Activated T-cell treated with anti-CD3 and anti-CD28 coated beads, Interleukin-2, amount 50 U/mL, for 1 hour (primary cell): ENCODE results near the gene CNOT6L.
A peak's percentile ranks its signal among the peaks of the same experiment; 100 is the strongest.

ENCODE experiments used
- DNase-seq: peaks from one replicate; pipeline ENCODE4 v3.0.0-alpha.2; 2020

The CNOT6L gene

DNA sequence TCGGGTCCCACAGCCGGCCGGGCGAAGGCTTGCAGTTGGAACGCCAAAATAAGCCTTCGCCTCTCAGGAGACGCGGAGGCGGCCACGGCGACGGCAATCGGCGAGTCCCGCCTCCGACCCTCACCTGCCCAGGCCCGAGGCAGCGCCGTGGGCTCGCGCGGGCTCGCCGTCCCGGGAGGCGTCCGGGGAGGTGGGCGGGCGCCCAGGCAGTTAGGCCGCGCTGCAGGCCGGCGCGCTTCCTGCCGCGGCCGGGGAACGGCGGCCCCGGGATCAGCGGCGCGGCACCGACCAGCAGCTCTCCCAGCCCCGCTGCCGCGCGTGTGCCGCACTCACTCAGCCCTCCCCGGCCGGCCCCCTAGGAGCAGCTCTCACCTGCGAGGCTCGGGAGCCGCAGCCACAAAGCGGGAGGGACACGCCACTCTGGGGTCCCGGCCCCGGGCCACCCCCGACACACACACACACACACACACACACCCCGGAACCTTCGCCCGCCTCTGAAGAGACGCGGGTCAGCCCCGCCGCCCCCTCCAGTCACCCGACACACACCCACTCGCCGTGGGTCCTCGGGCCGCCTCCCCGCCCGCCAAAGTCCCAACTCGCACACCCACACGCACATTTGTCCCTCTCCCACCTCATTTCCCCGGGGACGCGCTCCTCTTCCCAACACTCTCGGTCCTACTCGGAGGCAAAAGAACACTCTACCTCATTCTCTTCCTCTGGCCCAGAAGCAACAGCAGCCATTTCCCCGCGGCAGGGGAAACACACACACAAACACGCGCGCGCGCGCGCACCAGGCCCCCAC is at the start of gene CNOT6L:
Gene CNOT6L (minus strand): TSS at position 767 of the 802 bp plus-strand sequence. CDS start 60 bp downstream, at position 707.
- DNase-seq = peak; percentile 87

DNA sequence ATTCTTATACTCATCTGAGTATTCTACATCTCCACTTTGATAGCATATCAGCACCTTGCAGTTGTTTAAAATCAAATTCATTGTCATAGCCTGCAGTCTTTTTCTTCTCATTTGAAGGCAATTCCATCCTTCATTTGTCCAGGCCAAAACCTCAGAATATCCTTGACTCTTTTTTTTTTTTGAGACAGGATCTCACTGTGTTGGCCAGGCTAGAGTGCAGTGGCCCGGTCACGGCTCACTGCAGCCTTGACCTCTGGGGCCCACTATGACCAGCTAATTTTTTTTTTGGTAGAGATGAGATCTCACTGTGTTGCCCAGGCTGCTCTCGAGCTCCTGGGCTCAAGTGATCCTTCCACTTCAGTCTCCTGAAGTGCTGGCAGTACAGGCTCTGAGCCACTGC is 46.1 kb upstream of the CNOT6L start:
- DNase-seq = no peak

DNA sequence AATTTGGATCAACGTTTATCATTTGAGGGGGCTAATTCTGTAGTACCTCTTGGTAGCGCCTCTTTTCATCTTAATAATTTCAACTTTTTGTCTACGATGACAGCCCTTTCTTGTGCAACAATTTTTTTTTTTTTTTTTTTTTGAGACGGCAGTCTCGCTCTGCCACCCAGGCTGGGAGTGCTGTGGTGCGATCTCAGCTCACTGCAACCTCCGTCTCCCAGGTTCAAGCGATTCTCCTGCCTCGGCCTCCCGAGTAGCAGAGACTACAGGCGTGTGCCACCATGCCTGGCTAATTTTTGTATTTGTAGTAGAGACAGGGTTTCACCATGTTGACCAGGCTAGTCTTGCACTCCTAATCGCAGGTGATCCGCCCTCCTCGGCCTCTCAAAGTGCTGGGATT is 44.2 kb upstream of the CNOT6L start:
- peak; percentile 33 for DNase-seq

DNA sequence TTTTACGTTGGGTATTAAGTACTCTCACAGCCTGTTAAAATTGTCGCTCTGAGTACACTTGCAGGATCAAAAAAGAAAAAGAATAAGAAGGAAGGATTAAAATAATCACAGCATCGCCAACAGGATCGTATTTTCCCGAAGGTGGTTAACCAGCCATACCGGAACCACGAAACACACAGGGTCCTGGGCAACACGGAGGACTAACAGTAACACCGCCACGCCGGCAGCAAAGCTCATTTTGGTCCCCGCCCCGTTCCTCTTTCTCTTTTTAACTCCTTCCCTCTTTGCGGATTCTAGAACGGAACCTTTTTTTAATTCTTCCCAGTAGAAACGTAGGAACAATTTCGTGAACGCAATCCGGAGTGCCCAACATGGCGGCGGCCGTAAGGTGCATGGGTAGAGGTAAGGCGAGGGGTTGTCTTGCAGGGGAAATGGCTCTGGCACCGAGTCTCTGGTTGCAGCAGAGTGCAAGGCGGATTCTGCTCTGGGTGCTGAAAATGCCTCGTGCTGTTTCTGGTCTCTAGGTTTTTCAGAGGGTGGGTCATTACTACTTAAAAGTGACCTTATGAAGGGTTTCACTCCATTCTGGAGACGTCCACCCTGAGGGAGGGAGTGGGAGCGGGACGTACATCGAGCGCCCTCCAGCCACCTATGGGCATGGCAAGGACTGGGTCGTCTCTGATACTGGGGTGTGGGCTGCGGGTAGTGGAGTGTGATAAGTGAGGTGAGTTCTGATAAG is 43.5 kb upstream of the CNOT6L start, which contains the start of gene MRPL1:
Gene MRPL1 (plus strand): TSS at position 353 of the 739 bp plus-strand sequence. CDS start 19 bp downstream, at position 372.
- DNase-seq = peak; percentile 83

DNA sequence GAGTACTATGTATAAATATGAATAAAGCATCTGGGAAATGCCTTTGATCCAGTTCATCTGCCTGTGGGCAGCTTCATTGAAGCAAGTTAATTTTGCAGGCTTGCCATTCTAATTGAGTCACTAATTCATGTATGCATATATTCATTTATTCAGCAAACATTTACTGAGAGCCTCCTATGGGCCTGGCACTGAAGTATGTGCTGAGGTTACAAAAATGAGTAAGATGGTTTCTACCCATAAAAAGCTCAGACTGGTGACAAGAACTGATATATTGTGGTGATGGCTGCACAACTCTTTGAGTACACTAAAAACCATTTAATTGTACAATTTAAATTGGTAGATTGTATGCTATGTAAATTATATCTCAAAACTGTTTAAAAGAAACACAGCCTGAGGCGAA is 42.3 kb upstream of the CNOT6L start:
- DNase-seq = no peak

DNA sequence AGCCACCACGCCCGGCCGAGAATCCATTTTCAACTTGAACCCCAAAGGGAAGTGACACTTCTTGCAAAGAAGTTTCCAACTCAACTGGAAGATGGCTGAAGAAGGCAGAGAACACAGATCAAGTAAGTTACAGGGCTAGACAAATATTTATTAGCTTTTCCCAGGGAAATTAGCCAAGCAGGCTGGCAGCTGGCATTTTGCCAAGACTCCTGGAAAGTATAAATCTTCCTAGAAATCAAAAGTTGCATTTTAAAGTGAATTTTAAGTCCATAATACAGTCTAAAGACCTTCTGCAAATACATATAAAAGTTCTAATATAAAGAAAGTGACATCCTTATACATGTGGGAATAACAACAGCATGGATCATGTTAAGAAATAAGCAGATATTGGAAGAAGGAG is 40.1 kb upstream of the CNOT6L start:
- DNase-seq = no peak

DNA sequence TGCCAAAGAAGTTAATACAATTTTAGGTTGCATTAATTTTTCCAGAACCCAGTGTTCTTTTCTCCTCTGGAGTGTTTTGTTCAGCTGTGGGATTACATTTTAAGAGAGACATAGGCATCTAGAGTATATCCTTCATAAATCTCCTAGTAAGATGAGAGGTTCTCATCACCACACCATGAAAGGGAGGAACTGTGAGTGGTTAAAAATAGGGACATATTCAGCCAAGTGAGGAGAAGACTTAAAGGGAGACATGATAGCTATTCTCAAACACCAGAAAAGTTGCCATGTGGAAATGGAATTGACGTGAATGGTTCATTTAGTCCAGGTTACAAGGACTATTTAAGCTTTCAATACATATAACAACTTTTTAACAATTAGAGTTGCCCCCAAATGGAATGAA is 37.0 kb upstream of the CNOT6L start:
- DNase-seq = no peak

DNA sequence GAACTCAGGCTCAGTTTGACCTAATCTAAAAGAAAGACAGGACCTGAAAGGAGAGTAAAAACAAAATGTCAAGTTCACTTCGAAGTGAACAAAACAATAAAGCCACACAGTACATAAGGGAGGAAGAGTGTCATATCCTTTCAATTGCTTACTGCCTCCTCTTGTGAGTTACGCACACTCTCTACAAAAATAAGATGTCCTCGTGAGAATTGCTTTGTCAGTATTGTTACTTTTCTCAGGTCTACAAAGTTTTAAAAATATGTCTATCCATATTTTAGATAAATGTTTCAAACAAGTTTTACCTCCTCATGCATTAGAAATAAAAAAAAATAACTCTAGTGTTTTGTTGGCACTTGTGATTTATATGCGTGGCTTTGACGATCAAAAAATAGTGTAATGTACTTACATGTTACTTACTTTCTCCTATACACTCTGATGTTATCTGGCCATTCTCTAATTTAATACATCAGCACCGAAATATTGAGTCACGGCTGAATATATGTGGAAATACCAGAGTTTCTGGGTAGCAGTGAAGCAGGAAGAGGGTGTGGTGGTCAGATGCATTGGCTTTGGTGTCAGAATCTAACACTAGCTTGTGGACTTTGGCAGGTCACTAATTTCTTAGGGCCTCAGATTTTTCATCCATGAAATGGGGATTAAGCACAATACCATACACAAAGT is 35.4 kb upstream of the CNOT6L start:
- DNase-seq = no peak

DNA sequence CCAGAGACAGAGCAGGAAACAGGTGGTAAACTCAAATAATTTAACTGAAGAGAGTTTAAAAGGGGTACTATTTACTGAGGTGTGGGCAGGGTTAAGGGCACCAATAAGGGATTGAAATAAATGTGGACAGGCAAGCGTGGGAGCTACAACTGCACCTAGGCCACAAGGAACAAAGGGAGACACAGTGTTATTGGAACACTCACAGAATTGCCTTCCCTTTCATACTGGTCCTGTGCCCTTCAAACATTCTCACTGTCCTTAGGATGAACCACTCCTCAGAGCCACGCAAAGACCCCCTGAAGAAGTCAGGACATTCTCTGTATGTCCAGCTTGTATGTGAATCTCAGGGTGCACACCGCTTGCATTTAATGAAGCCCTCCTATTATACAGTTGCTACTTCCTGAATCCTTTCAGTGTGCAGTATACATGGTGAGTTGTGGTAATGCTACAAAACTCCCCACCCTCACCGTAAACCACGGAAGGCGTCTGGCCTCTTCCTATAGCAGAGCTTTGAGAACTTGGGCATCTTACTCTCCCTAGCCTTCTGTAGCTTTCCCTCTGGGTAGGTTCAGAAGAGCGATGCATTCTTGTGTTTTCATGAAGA is 33.8 kb upstream of the CNOT6L start:
- DNase-seq = peak; percentile 53

DNA sequence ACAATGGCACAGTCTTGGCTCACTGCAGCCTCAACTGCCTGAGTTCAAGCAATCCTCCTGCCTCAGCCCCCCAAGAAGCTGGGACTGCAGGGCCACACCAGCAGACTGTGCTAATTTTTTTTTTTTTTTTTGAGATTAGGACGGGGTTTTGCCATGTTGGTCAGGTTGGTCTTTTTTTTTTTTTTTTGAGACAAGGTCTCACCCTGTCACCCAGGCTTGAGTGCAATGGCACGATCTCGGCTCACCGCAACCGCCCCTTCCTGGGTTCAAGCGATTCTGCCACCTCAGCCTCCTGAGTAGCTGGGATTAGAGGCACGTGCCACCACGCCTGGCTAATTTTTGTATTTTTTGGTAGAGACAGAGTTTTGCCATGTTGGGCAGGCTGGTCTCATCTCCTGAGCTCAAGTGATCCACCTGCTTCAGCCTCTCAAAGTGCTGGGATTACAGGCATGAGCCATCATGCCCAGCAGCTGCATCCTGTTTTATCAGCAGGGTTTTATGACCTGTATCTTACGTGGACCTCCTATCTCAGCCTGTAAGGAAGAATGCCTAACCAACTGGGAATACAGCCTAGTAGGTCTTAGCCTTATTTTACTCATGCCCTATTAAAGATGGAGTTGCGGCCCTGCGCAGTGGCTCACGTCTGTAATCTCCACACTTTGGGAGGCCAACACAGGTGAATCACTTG is 30.3 kb upstream of the CNOT6L start:
- DNase-seq = no peak

DNA sequence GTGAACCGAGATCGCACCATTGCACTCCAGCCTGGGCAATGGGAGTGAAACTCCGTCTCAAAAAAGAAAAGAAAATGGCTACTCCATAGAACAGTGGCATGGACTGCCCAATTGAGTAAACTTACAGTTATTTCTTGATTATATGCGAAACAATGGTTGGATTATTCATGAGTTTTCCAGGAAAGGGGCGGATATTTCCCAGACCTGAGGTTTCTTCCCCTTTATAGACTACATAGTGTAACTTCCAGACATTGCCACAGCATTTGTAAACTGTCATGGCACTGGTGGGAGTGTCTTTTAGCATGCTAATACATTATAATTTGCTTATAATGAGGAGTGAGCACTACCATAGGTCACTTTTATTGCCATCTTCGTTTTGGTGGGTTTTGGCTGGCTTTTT is 29.3 kb upstream of the CNOT6L start:
- no peak for DNase-seq

DNA sequence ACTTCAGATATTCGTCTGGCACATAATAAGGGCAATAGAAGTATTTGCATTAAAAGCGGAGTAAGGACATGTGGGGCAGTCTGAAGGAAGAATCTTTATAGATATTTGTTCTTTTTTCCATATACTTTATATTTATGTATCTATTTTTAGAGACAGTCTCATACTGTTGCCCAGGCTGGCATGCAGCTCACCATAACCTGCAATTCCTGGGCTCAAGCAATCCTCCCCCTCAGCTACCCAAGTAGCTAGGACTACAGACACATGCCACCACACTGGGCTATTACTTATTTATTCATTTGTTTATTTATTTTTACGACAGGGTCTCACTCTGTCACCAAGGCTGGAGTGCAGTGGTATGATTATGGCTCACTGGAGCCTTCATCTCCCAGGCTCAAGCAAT is 26.8 kb upstream of the CNOT6L start:
- DNase-seq = no peak

DNA sequence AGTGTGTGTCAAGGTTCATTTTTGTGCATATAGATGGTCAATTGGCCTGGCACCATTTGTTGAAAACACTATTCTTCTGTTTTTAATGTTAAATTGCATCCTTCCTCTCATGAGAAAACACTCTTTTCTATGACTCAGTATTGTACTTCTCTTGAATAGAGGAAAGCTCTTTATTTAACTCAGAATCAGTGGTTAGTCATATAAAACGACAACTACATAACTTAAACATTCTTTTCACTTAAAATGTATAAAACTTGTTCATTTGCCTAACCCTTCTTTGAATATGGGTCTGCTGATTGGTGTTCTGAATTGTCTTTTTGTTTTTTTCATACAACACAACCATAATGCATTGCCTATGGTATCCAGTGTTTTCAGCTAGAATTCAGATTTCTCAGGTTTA is 26.2 kb upstream of the CNOT6L start:
- DNase-seq = no peak

DNA sequence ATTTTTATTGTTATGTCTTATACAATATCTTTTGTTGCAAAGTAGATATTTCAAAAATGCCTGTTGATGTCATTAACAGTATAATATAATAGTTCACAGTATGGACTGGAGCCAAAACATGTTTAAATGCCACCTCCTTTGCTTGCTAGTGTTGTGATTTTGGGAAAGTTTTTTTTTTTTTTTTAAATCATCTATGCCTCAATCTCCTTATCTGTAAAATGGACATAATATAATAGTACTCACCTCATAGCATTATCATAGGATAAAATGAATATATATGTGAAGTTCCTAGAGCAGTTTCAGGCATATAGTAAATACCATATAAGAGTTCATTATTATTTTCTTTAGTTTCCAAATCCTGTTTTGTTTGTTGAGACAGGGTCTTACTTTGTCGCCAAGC is 25.2 kb upstream of the CNOT6L start:
- DNase-seq = no peak

DNA sequence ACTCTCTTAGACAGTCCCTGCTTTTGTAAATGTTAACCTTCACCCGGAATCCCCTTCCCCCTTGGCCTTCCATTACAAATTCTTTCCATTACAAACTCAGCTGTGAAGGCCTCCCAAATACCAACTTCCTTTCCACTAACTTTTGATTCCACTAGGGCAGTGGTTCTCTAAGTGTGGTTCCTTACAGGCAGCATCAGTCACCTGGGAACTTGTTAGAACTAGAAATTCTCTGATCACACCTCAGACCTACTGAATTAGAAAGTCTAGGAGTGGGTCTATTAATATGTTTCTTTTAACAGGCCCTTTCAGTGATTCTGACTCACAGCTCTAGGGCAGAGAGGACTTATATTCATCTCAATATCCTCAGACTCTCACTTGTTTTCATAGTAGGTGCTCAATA is 24.5 kb upstream of the CNOT6L start:
- DNase-seq = no peak

DNA sequence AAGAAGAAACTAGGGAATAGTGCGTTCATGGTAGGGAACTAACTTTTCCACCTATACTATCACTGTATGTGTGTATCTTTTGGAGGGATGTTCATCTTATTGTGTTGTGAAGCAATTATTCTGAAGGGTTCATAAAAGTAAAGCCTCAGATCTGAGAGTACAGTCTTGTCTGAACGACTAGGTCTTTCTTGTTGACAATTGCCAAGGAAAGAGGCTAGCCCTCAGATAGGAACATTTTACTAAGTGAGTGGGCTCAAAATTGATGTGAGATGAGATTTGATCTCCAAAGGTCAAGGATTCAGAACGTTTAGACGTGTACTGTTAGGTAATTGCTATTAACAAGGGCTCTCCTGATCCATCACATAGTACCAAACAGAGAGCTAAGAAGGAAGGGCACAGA is 15.2 kb upstream of the CNOT6L start:
- DNase-seq = no peak

DNA sequence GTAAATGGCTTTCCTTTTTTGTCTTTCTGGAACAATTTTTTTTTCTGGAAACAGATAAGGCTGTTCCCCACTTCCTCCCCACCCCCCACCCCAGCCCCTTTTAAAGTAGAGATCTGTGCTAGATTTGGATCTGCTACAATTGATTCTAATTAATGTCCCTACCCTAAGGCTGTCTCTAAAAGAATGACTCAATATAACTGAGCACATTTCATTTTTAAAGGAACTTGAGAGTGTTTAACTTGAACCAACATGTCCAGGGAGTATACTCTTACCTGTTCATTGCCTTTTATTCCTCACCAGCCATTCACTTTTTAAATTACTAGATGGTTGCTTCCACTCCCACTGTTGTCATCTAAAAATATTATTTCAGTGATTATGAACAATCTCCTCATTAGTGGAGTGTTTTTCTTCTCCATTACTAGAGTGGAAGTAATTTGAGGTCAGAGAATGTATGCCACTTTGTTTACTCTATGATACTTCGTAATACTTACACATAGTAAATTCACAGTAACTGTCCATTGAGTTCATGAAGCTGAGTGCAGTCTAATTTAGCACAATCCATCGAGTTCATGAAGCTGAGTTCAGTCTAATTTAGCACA is 14.1 kb upstream of the CNOT6L start:
- no peak for DNase-seq

DNA sequence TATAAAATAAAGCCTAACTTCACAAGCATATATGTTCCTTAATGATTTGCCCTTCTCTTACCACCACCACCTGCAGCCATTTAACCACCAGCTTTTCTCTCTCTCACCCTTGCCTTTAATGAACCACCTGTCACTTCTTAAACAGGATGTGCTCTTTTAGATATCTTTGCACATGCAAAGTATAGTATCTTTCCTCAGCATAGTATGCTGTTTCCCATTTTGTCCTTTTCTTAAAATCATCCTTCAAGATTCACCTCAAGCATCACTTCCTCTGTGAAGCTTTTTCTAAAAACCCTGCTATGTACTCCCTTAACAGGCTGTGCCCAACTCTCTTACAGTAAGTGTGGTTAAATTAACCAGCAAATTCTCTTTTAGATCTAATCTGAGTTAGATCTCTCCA is 8.2 kb upstream of the CNOT6L start:
- DNase-seq = no peak

DNA sequence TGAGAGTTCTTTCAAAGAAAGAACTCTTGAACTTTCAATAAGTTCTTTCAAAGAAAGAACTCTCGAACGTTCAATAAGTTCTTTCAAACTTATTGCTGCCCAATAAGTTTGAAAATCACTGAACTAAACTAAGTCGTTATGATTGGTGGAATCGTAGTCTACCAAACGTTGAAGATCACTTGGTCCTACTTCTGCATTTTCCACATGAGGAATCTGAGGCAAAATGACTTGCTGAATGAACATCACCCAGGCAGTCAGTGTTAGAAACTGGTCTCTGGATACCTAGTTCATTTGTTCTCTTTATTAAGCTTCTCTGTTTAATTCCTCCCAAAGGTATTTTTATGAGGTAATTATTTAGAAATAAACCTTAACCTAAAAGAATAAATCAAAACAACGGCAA is 7.1 kb upstream of the CNOT6L start:
- DNase-seq = no peak

DNA sequence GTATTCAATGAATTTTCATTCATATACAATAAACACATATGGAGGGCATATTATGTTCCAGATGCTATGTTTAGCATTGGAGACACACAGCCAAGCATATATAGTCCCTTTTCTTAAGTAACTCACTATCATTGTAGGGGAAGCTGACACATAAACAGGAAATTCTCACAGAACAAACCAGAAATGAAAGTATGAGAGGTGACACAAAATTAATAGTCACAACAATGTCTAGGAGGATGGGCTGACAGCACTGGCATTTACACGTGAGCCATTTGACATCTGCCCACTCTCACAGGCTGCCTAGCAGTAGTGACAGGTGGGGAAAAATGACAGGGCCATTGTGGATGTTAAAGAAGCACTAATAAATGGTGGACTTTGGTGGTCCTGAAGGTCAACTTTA is 2.6 kb upstream of the CNOT6L start:
- DNase-seq = no peak

DNA sequence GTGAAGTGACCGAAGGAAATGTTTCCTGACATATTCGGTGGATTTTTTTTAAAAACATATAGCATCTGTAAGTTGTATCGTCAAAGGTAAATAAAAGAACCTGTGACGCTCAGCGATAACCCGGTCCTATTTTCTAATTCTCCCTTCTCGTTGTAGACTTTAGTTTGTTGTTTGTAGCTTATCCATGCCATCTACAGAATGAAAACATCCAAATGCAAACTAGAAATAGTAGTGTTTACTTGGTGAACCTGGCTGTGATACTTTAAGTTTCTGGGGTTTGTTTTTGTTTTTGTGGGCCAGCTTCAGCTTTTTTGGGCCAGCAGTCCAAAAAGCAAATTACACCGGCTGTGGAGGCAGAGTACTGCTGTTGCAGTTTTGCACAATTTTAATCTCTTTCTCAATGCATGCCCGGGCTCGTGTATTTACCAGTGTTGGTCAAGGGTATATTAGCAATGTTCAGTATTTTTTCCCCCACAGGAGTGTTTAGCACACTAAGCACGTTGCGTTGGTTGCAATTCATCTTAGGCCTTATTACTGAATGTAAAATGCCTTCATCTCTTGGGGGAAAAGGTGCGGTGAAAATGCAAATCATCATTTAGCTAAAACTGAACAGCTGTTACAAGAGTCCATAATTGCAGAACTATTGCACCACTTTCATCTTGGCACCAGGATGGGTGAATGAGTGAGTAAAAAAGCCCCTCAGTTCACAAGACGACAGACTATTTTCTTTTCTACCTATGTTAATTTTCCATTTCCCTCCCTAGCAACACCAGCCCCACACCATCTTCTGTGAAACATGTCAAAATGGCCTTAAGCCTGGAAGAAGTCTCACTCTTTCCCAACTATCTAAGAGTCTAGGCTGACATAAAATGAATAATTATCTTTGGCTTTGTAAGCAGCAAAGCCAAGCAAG is 1.7 kb upstream of the CNOT6L start:
- DNase-seq = no peak
